Caco-2 (cell line): ENCODE data around the gene CHST3. TPM values are rescaled to one million over a fixed set of nuclear protein-coding genes. Genes with fewer than 3 reads are reported as not detected.

Experiments used
- BruUV-seq: library from RNA; stranded (reverse); fragments of 400-500 nt; replicated peaks from 2 replicates; lab custom pipeline; 2021; lab: Mats Ljungman, UMichigan
- CTCF ChIA-PET: fragments of 300-600 bp; sonication (Branson Sonifier 250); formaldehyde crosslinking; loops from one replicate; lab custom pipeline; 2022; ENCODE audit warnings: antibody characterized with exemption; lab: Charles Lee
- POLR2A ChIA-PET: fragments of 300-600 bp; sonication (Branson Sonifier 250); formaldehyde crosslinking; loops from one replicate; lab custom pipeline; 2022; ENCODE audit warnings: antibody characterized with exemption; lab: Charles Lee
- DNase-seq, 2 experiments: peaks; one replicate each; pipeline versions ENCODE4 v3.0.0 to v3.0.0-alpha.2; 2020 to 2022
- H3K27me3 ChIP-seq: replicated peaks from 2 replicates; pipeline ENCODE4 v1.6.0; 2011; ENCODE audit warnings: low read length; ENCODE audit not compliant: control insufficient read depth, insufficient read depth
- H3K36me3 ChIP-seq: 2 replicates; pipeline ENCODE4 v1.5.1; 2011; ENCODE audit warnings: low read length; ENCODE audit not compliant: control insufficient read depth, insufficient read depth
- H3K4me1 ChIP-seq: fragments of 250-450 bp; sonication (Bioruptor Pico); 2 replicates; pipeline ENCODE4 v1.5.1; 2020; ENCODE audit warnings: mild to moderate bottlenecking
- H3K4me3 ChIP-seq: 2 replicates; pipeline ENCODE4 v1.5.1; 2011; ENCODE audit warnings: low read depth, mild to moderate bottlenecking, control low read depth, low read length
- H3K9me3 ChIP-seq: fragments of 250-450 bp; sonication (Bioruptor Pico); 2 replicates; pipeline ENCODE4 v1.5.1; 2020; ENCODE audit warnings: mild to moderate bottlenecking, moderate library complexity
- H3K27ac Mint-ChIP-seq: one replicate; pipeline ENCODE4 v1.8.0; 2022; ENCODE audit warnings: mixed read lengths; ENCODE audit not compliant: unreplicated experiment
- H3K27me3 Mint-ChIP-seq: one replicate; pipeline ENCODE4 v1.8.0; 2022; ENCODE audit warnings: mixed read lengths; ENCODE audit not compliant: insufficient read depth, unreplicated experiment
- H3K36me3 Mint-ChIP-seq: one replicate; pipeline ENCODE4 v1.8.0; 2022; ENCODE audit warnings: mild to moderate bottlenecking, mixed read lengths; ENCODE audit not compliant: insufficient read depth, unreplicated experiment
- H3K4me1 Mint-ChIP-seq: one replicate; pipeline ENCODE4 v1.8.0; 2022; ENCODE audit warnings: low read depth, mixed read lengths; ENCODE audit not compliant: unreplicated experiment
- H3K4me3 Mint-ChIP-seq: one replicate; pipeline ENCODE4 v1.8.0; 2022; ENCODE audit warnings: mild to moderate bottlenecking, moderate library complexity, mixed read lengths; ENCODE audit not compliant: unreplicated experiment
- H3K9me3 Mint-ChIP-seq: one replicate; pipeline ENCODE4 v1.8.0; 2022; ENCODE audit warnings: mixed read lengths; ENCODE audit not compliant: unreplicated experiment
- CTCF ChIP-seq, 2 experiments: fragments of 200-600 bp in 1 of 2; IDR thresholded peaks; 1 replicate in 1 of 2; 2 replicates in 1 of 2; pipeline versions ENCODE4 v1.5.1 to v1.8.0; 2011 to 2022; ENCODE audit warnings: antibody characterized with exemption in 1 of 2, control low read depth in 1 of 2, inconsistent platforms in 1 of 2, low read depth in 1 of 2, low read length in 1 of 2, mild to moderate bottlenecking in 1 of 2, moderate library complexity in 1 of 2; ENCODE audit not compliant: insufficient read depth in 1 of 2, severe bottlenecking in 1 of 2, unreplicated experiment in 1 of 2
- intact Hi-C: fragments of 100-400 bp; cut with micrococcal nuclease; formaldehyde crosslinking; loops from one replicate; pipeline ENCODE4 v1.10.0; 2022; ENCODE audit not compliant: unreplicated experiment
- total RNA-seq: library from RNA; stranded (reverse); gene quantifications from 2 replicates; pipeline ENCODE4 v1.2.3, GENCODE V29; 2022

Gene CHST3
- total RNA-seq, 1 experiment from 2014 or later: 46.0 TPM

GRCh38 chr10:71978476-71978875 lies 14.3 kb downstream of the CHST3 start:
- Mint-ChIP-seq H3K27me3 (no peaks in the 10 kb centered on the region), H3K9me3 (no peaks in the 10 kb centered on the region), H3K4me1 (peaks cover 23% of the 10 kb centered on the region), H3K4me3 (no peak overlapping the region), H3K36me3 (peaks cover 45% of the 10 kb centered on the region), H3K27ac (peak overlapping the region; percentile 9)
- Histone ChIP-seq H3K4me3 (no peak overlapping the region), H3K27me3 (no peaks in the 10 kb centered on the region), H3K4me1 (peaks cover 30% of the 10 kb centered on the region), H3K9me3 (no peaks in the 10 kb centered on the region), H3K36me3 (no peaks in the 10 kb centered on the region; the same call in 1 of the 2 replicates)
- DNase-seq: no peak
- no TSS peak for BruUV-seq
- intact Hi-C loops: no loop called here
- ChIA-PET POLR2A (no interaction called here), CTCF (interaction anchor here (1.0 to 2.0 kb wide), 2 partner anchors 70 to 82 kb away, joined by 6 to 9 read pairs; no protein-coding TSS in a partner anchor)
- peak; percentile 12 to 14 for TF ChIP-seq CTCF (IDR thresholded peaks at IDR 0.05; ENCODE audit: insufficient read depth in 1 of 2, low read depth in 1 of 2, low read length in 1 of 2, severe bottlenecking in 1 of 2, unreplicated experiment in 1 of 2)

GRCh38 chr10:71978988-71979691 lies 14.9 kb downstream of the CHST3 start:
- H3K4me3 ChIP-seq: no peak overlapping the region
- no peak for TF ChIP-seq CTCF (IDR thresholded peaks at IDR 0.05; ENCODE audit: insufficient read depth in 1 of 2, low read depth in 1 of 2, low read length in 1 of 2, severe bottlenecking in 1 of 2, unreplicated experiment in 1 of 2)
- Mint-ChIP-seq H3K27me3 (no peaks in the 10 kb centered on the region), H3K9me3 (no peaks in the 10 kb centered on the region), H3K4me1 (peaks cover 23% of the 10 kb centered on the region), H3K36me3 (peaks cover 42% of the 10 kb centered on the region), H3K4me3 (no peak overlapping the region), H3K27ac (peak overlapping the region; percentile 10)
- ChIA-PET CTCF (interaction anchor here (1.0 kb wide), 1 partner anchor 69 kb away, joined by 6 read pairs; no protein-coding TSS in a partner anchor), POLR2A (no interaction called here)
- no peaks in the 10 kb centered on the region for H3K9me3 ChIP-seq
- DNase-seq: no peak
- intact Hi-C loops: no loop called here
- H3K27me3 ChIP-seq: no peaks in the 10 kb centered on the region
- no TSS peak for BruUV-seq
- H3K4me1 ChIP-seq: peaks cover 29% of the 10 kb centered on the region
- no peaks in the 10 kb centered on the region; the same call in 1 of the 2 replicates for H3K36me3 ChIP-seq

GRCh38 chr10:71979692-71980062 lies 15.5 kb downstream of the CHST3 start:
- CTCF ChIA-PET: interaction anchor here (1.4 kb wide), 1 partner anchor 69 kb away, joined by 5 read pairs; no protein-coding TSS in a partner anchor
- TSS peak; percentile 3 for BruUV-seq

More at GRCh38 chr10:71979692-71980062, 15.5 kb downstream of the CHST3 start:
- Histone ChIP-seq H3K36me3 (no peaks in the 10 kb centered on the region; the same call in 1 of the 2 replicates), H3K9me3 (no peaks in the 10 kb centered on the region), H3K4me3 (no peak overlapping the region), H3K27me3 (no peaks in the 10 kb centered on the region), H3K4me1 (peaks cover 24% of the 10 kb centered on the region)
- H3K36me3 Mint-ChIP-seq: peaks cover 41% of the 10 kb centered on the region
- H3K27me3 Mint-ChIP-seq: no peaks in the 10 kb centered on the region
- no peak for DNase-seq
- TF ChIP-seq CTCF (IDR thresholded peaks at IDR 0.05; ENCODE audit: insufficient read depth in 1 of 2, low read depth in 1 of 2, low read length in 1 of 2, severe bottlenecking in 1 of 2, unreplicated experiment in 1 of 2): no peak
- peak overlapping the region; percentile 10 for H3K27ac Mint-ChIP-seq
- no peak overlapping the region for H3K4me3 Mint-ChIP-seq
- H3K4me1 Mint-ChIP-seq: peaks cover 23% of the 10 kb centered on the region
- intact Hi-C loops: loop anchor here (5.0 kb wide), 1 partner anchor 68 kb away; no protein-coding TSS in a partner anchor
- no peaks in the 10 kb centered on the region for H3K9me3 Mint-ChIP-seq
- POLR2A ChIA-PET: interaction anchor here (0.6 kb wide), 1 partner anchor 1059 kb away, joined by 4 read pairs; no protein-coding TSS in a partner anchor
